SK-N-SH (cell line): ENCODE measurements around the gene AP2S1. TPM values are rescaled to one million over a fixed set of nuclear protein-coding genes. Genes with fewer than 3 reads are reported as not detected.

ENCODE experiments used
- CTCF ChIA-PET: fragments of 300-600, 350-600 bp; formaldehyde crosslinking; extraction: SDS; loops from one replicate; lab custom pipeline; 2021; lab: Yijun Ruan, JAX
- POLR2A ChIA-PET: fragments of 350-600 bp; sonication (Branson Sonifier 250); formaldehyde crosslinking; extraction: SDS; loops from one replicate; lab custom pipeline; 2020; ENCODE audit warnings: antibody characterized with exemption, inconsistent platforms; lab: Yijun Ruan, JAX
- DNase-seq: peaks from one replicate; pipeline ENCODE4 v3.0.0; 2012
- H2AFZ ChIP-seq: fragments of 200-600 bp; sonication (generic); 2 replicates; pipeline ENCODE4 v1.8.1; 2016; ENCODE audit warnings: antibody characterized with exemption, mild to moderate bottlenecking, low read depth
- H3F3A ChIP-seq: fragments of 200-600 bp; sonication (generic); replicated peaks from 2 replicates; pipeline ENCODE3; 2016; ENCODE audit warnings: antibody characterized with exemption, mild to moderate bottlenecking; ENCODE audit not compliant: insufficient read depth
- H3K27ac ChIP-seq, 2 experiments: fragments of 200-500 bp in 1 of 2; fragments of 200-600 bp in 1 of 2; sonication (Bioruptor generic) in 1 of 2; sonication (generic), shearing (Covaris generic) in 1 of 2; 2 replicates each; pipeline versions ENCODE4 v1.5.1 to v1.6.1; 2014 to 2016; ENCODE audit warnings: low read depth in 2 of 2, inconsistent platforms in 1 of 2, low read length in 1 of 2, mild to moderate bottlenecking in 1 of 2, mixed read lengths in 1 of 2
- H3K27me3 ChIP-seq: fragments of 200-600 bp; sonication (generic), shearing (Covaris generic); 2 replicates; pipeline ENCODE4 v1.6.1; 2016; ENCODE audit warnings: mixed run types; ENCODE audit not compliant: insufficient read depth
- H3K36me3 ChIP-seq, 2 experiments: fragments of 200-500 bp in 1 of 2; fragments of 200-600 bp in 1 of 2; sonication (Bioruptor generic) in 1 of 2; sonication (generic) in 1 of 2; replicated peaks in 1 of 2; 2 replicates each; pipeline versions ENCODE3 to v1.5.1; 2014 to 2016; ENCODE audit warnings: low read length in 1 of 2, mild to moderate bottlenecking in 1 of 2; ENCODE audit not compliant: insufficient read depth in 2 of 2, control insufficient read depth in 1 of 2
- H3K4me1 ChIP-seq, 2 experiments: fragments of 200-500 bp in 1 of 2; fragments of 200-600 bp in 1 of 2; sonication (Bioruptor generic) in 1 of 2; sonication (generic), shearing (Covaris generic) in 1 of 2; 2 replicates each; pipeline versions ENCODE4 v1.5.1 to v1.6.1; 2014 to 2016; ENCODE audit warnings: low read depth in 1 of 2, low read length in 1 of 2, mixed run types in 1 of 2; ENCODE audit not compliant: insufficient read depth in 2 of 2, control insufficient read depth in 1 of 2
- H3K4me2 ChIP-seq: fragments of 200-600 bp; sonication (generic), shearing (Covaris generic); 2 replicates; pipeline ENCODE4 v1.6.1; 2017; ENCODE audit warnings: mixed run types
- H3K4me3 ChIP-seq, 2 experiments: fragments of 200-500 bp in 1 of 2; fragments of 200-600 bp in 1 of 2; sonication (Bioruptor generic) in 1 of 2; sonication (generic), shearing (Covaris generic) in 1 of 2; 2 replicates each; pipeline versions ENCODE4 v1.5.1 to v1.8.1; 2014 to 2016; ENCODE audit warnings: low read depth in 2 of 2, inconsistent platforms in 1 of 2, low read length in 1 of 2, mild to moderate bottlenecking in 1 of 2, mixed read lengths in 1 of 2, moderate library complexity in 1 of 2
- H3K79me2 ChIP-seq: fragments of 200-600 bp; sonication (generic); 2 replicates; pipeline ENCODE4 v1.8.1; 2017; ENCODE audit warnings: mild to moderate bottlenecking; ENCODE audit not compliant: insufficient read depth
- H3K9ac ChIP-seq: fragments of 200-600 bp; sonication (generic); 2 replicates; pipeline ENCODE4 v1.6.1; 2017; ENCODE audit warnings: mixed run types
- H3K9me2 ChIP-seq: fragments of 200-600 bp; sonication (generic); 2 replicates; pipeline ENCODE4 v1.6.1; 2017; ENCODE audit warnings: mixed run types
- H3K9me3 ChIP-seq: fragments of 200-600 bp; sonication (generic); 2 replicates; pipeline ENCODE4 v1.6.1; 2017; ENCODE audit warnings: mixed run types, mild to moderate bottlenecking, moderate library complexity
- H4K20me1 ChIP-seq: fragments of 200-600 bp; sonication (generic); 2 replicates; pipeline ENCODE4 v1.6.1; 2017; ENCODE audit warnings: mild to moderate bottlenecking, mixed run types; ENCODE audit not compliant: insufficient read depth
- EZH2phosphoT487 ChIP-seq: fragments of 200-600 bp; sonication (generic); IDR thresholded peaks from 2 replicates; pipeline ENCODE4 v1.6.1; 2017; ENCODE audit warnings: low read depth, mixed run types, mild to moderate bottlenecking, antibody characterized with exemption, moderate library complexity, borderline replicate concordance
- FOXM1 ChIP-seq: IDR thresholded peaks from 2 replicates; pipeline ENCODE4 v1.4.0; 2012; ENCODE audit warnings: low read depth, mild to moderate bottlenecking
- JUND ChIP-seq: IDR thresholded peaks from 2 replicates; pipeline ENCODE4 v1.4.0; 2012
- RAD21 ChIP-seq: IDR thresholded peaks from 2 replicates; pipeline ENCODE4 v1.6.1; 2012; ENCODE audit warnings: mild to moderate bottlenecking, low read length
- RFX5 ChIP-seq: IDR thresholded peaks from 2 replicates; pipeline ENCODE4 v1.6.1; 2012; ENCODE audit warnings: mild to moderate bottlenecking, improper control_type of control experiment, low read length
- RXRA ChIP-seq: IDR thresholded peaks from 2 replicates; pipeline ENCODE4 v1.4.0; 2012; ENCODE audit warnings: low read depth, mild to moderate bottlenecking, borderline replicate concordance
- TCF12 ChIP-seq: IDR thresholded peaks from 2 replicates; pipeline ENCODE4 v1.4.0; 2012
- TEAD4 ChIP-seq: IDR thresholded peaks from 2 replicates; pipeline ENCODE4 v1.4.0; 2012; ENCODE audit warnings: mild to moderate bottlenecking, borderline replicate concordance; ENCODE audit not compliant: insufficient read depth
- USF1 ChIP-seq: IDR thresholded peaks from 2 replicates; pipeline ENCODE4 v1.4.0; 2012; ENCODE audit warnings: low read depth, borderline replicate concordance
- WGBS: methylation state at CpG from one replicate; pipeline ENCODE4 v1.1.6; 2017; ENCODE audit warnings: low lambda C conversion rate; 5-methylcytosine and 5-hydroxymethylcytosine counted together
- polyA plus RNA-seq, 3 experiments: library from polyadenylated mRNA; depleted of rRNA; stranded (reverse); fragments of >200 nt; gene quantifications; 2 replicates each; pipeline ENCODE4 v1.2.3, GENCODE V29; 2012
- TF ChIP-seq, protein P1 (sequence below): IDR thresholded peaks from 2 replicates; pipeline ENCODE4 v1.4.0; 2012; ENCODE audit warnings: low read depth
- TF ChIP-seq, protein P2 (sequence below): IDR thresholded peaks from 2 replicates; pipeline ENCODE4 v1.6.1; 2012; ENCODE audit warnings: mild to moderate bottlenecking, low read depth, low read length, moderate library complexity

AP2S1 gene
- polyA plus RNA-seq, 1 of the 3 experiments (the other 2 are of a cell fraction), result 565 TPM

DNA sequence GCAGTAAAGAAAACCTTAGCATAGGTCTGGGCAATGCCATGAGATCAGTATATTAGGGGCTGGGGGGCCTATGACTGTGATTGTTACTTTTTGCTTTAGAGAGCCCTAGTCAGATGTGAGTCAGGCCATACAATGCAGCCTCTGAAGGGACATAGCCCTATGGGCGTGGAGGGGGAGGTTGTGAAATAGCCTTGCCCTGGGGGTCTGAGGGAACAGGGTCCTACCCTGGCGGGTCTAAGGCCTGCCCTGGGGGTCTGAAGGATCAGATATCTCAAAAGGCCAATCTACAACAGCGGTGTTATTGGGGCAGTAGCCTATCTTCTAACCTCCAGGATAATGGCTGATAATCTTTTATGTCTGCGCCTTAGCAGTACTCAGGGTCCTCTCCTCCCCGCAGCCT is 48.5 kb downstream of the AP2S1 start (continued):
- no peak for TF ChIP-seq USF1
- TF ChIP-seq FOXM1, result no peak
- no peak for TF ChIP-seq JUND
- TF ChIP-seq, protein P1, sequence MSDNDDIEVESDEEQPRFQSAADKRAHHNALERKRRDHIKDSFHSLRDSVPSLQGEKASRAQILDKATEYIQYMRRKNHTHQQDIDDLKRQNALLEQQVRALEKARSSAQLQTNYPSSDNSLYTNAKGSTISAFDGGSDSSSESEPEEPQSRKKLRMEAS, result no peak
- no peak for TF ChIP-seq RAD21

DNA sequence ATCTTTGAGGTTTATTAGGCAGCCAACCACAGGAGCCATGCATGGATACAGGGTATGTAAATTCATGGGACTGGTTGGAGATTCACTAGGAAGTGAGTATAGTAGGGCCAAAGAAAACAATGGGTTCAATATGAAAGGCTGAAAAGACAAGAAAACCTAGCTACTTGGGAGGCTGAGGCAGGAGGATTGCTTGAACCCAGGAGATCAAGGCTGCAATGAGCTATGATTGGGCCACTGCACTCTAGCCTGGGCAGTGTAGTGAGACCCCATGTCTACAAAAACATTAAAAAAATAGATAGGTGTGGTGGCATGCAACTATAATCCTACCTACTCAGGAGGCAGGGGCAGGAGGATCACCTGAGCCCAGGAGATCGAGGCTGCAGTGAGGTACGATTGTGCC is 51.9 kb downstream of the AP2S1 start:
- peaks cover 0 to 4% of the 10 kb centered on the region in 2 experiments; a peak in 1 of 4 replicates for H3K4me1 ChIP-seq
- H3K4me2 ChIP-seq, result no peak overlapping the region
- H2AFZ ChIP-seq, result no peak overlapping the region
- H3K27ac ChIP-seq, result no peak overlapping the region
- DNase-seq, result no peak
- H3F3A ChIP-seq, result peaks cover 3% of the 10 kb centered on the region
- ChIA-PET POLR2A (no interaction called here), CTCF (interaction anchor here (1.2 kb wide), 1 partner anchor 42 kb away, joined by 6 read pairs; no protein-coding TSS in a partner anchor)
- H3K9me3 ChIP-seq, result no peaks in the 10 kb centered on the region
- no peaks in the 10 kb centered on the region for H3K36me3 ChIP-seq
- H4K20me1 ChIP-seq, result no peaks in the 10 kb centered on the region
- 100% methylated on average over 2 of the region's 2 CpGs for WGBS
- no peaks in the 10 kb centered on the region for H3K79me2 ChIP-seq
- no peaks in the 10 kb centered on the region for H3K27me3 ChIP-seq
- no peak overlapping the region for H3K9ac ChIP-seq
- TF ChIP-seq RAD21 (no peak), TEAD4 (no peak), JUND (no peak), TCF12 (no peak), EZH2phosphoT487 (no peak), RXRA (no peak), RFX5 (no peak)
- TF ChIP-seq, protein P2, sequence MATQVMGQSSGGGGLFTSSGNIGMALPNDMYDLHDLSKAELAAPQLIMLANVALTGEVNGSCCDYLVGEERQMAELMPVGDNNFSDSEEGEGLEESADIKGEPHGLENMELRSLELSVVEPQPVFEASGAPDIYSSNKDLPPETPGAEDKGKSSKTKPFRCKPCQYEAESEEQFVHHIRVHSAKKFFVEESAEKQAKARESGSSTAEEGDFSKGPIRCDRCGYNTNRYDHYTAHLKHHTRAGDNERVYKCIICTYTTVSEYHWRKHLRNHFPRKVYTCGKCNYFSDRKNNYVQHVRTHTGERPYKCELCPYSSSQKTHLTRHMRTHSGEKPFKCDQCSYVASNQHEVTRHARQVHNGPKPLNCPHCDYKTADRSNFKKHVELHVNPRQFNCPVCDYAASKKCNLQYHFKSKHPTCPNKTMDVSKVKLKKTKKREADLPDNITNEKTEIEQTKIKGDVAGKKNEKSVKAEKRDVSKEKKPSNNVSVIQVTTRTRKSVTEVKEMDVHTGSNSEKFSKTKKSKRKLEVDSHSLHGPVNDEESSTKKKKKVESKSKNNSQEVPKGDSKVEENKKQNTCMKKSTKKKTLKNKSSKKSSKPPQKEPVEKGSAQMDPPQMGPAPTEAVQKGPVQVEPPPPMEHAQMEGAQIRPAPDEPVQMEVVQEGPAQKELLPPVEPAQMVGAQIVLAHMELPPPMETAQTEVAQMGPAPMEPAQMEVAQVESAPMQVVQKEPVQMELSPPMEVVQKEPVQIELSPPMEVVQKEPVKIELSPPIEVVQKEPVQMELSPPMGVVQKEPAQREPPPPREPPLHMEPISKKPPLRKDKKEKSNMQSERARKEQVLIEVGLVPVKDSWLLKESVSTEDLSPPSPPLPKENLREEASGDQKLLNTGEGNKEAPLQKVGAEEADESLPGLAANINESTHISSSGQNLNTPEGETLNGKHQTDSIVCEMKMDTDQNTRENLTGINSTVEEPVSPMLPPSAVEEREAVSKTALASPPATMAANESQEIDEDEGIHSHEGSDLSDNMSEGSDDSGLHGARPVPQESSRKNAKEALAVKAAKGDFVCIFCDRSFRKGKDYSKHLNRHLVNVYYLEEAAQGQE, result no peak
- no peaks in the 10 kb centered on the region for H3K9me2 ChIP-seq
- no peak overlapping the region for H3K4me3 ChIP-seq

DNA sequence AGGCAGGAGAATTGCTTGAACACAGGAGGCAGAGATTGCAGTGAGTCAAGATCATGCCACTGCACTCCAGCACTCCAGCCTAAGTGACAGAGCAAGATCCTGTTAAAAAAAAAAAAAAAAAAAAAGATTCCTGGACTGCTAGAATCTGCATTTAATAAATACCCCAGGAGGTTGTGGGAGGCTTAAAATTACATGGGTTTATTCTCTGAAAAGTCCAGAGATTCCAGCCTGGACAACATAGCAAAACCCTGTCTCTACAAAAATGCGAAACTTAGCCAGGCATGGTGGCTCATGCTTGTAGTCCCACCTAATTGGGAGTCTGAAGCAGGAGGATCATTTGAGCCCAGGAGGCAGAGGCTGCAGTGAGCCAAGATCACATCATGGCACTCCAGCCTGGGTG is 52.8 kb downstream of the AP2S1 start:
- CTCF ChIA-PET, result interaction anchor here (0.9 to 3.1 kb wide), 2 partner anchors 40 to 42 kb away, joined by 3 to 8 read pairs; no protein-coding TSS in a partner anchor
- DNase-seq, result no peak

More for the DNA sequence above, 52.8 kb downstream of the AP2S1 start:
- POLR2A ChIA-PET, result no interaction called here
- Histone ChIP-seq H3K27me3 (no peaks in the 10 kb centered on the region), H2AFZ (no peak overlapping the region), H3K9ac (no peak overlapping the region), H3K27ac (no peak overlapping the region), H3K79me2 (no peaks in the 10 kb centered on the region), H3K36me3 (no peaks in the 10 kb centered on the region), H3F3A (peaks cover 11% of the 10 kb centered on the region), H3K4me3 (no peak overlapping the region), H3K9me3 (no peaks in the 10 kb centered on the region), H3K4me2 (no peak overlapping the region), H3K9me2 (no peaks in the 10 kb centered on the region), H4K20me1 (no peaks in the 10 kb centered on the region), H3K4me1 (peaks cover 0 to 4% of the 10 kb centered on the region in 2 experiments; a peak in 1 of 4 replicates)
- TF ChIP-seq EZH2phosphoT487, result no peak
- WGBS, result 100% methylated on average over 1 of the region's 1 CpG
